Measurements from ENCODE around the gene ELL. TPM values are rescaled to one million over a fixed set of nuclear protein-coding genes. Genes with fewer than 3 reads are reported as not detected.

Gene ELL
- total and polyA plus RNA-seq, 2 donors (not counting 3 experiments of a cell fraction or from before 2014, with no cell fraction given), result 9.9 to 18.2 TPM

GRCh38 chr19:18476507-18477041, 45.3 kb downstream of the ELL start:
- POLR2A ChIA-PET, result no interaction called here
- TF ChIP-seq EZH2 (IDR thresholded peaks at IDR 0.05; ENCODE audit: borderline replicate concordance, low read depth, low read length, severe bottlenecking) (no peak), POLR2AphosphoS5 (IDR thresholded peaks at IDR 0.05; ENCODE audit: insufficient read depth, low read depth, low read length) (no peak), MAX (IDR thresholded peaks at IDR 0.05; ENCODE audit: insufficient read depth, insufficient read length) (no peak), JUN (IDR thresholded peaks at IDR 0.05; ENCODE audit: borderline replicate concordance, insufficient read depth, insufficient read length, low read depth) (no peak), GATA2 (IDR thresholded peaks at IDR 0.05; ENCODE audit: insufficient read depth, insufficient read length, low read depth, low read length) (no peak), CTCF (IDR thresholded peaks at IDR 0.05; ENCODE audit: extremely low read depth in 1 of 2, insufficient read depth in 1 of 2, low read depth in 1 of 2, low read length in 2 of 2) (no peak), POLR2A (IDR thresholded peaks at IDR 0.05; ENCODE audit: low read depth, low read length) (no peak), FOS (IDR thresholded peaks at IDR 0.05; ENCODE audit: borderline replicate concordance, insufficient read depth, low read length) (no peak), MYC (IDR thresholded peaks at IDR 0.05; ENCODE audit: low read depth, low read length) (no peak)
- Histone ChIP-seq H3K9me1 (replicated peaks; ENCODE audit: control insufficient read depth, extremely low read depth, insufficient read depth, low read length) (no peaks in the 10 kb centered on the region), H3K4me1 (ENCODE audit: control insufficient read depth, extremely low read depth, insufficient read depth, low read length) (peaks cover 19% of the 10 kb centered on the region), H3K4me3 (replicated peaks in 1 of 3; ENCODE audit: insufficient read depth in 1 of 3, low read depth in 1 of 3, low read length in 3 of 3) (no peak overlapping the region), H3K9me3 (replicated peaks; ENCODE audit: control insufficient read depth, insufficient read depth, low read length) (no peaks in the 10 kb centered on the region), H3K9ac (replicated peaks; ENCODE audit: extremely low read depth, insufficient read depth, low read length) (no peak overlapping the region), H2AFZ (ENCODE audit: low read depth, low read length) (no peak overlapping the region), H3K4me2 (ENCODE audit: insufficient read depth, low read length) (no peak overlapping the region), H3K36me3 (ENCODE audit: control insufficient read depth in 2 of 2, extremely low read depth in 1 of 2, insufficient read depth in 2 of 2, low read length in 2 of 2) (peaks cover 0 to 5% of the 10 kb centered on the region in 2 experiments), H3K79me2 (ENCODE audit: control insufficient read depth, insufficient read depth, low read length) (peaks cover 40% of the 10 kb centered on the region), H3K27me3 (ENCODE audit: control insufficient read depth in 2 of 2, insufficient read depth in 2 of 2, low read length in 2 of 2) (no peaks in the 10 kb centered on the region), H4K20me1 (replicated peaks; ENCODE audit: control insufficient read depth, extremely low read depth, insufficient read depth, low read length) (no peaks in the 10 kb centered on the region), H3K27ac (ENCODE audit: insufficient read depth, low read depth, low read length) (no peak overlapping the region)
- CTCF ChIA-PET, result interaction anchor here (0.9 kb wide), 1 partner anchor 44 kb away, joined by 3 read pairs; no protein-coding TSS in a partner anchor
- DNase-seq (ENCODE audit: low read depth, low spot score) (no peak), FAIRE-seq (no peak)
- no TSS peak for BruUV-seq (replicated peaks)
- intact Hi-C loops (cut with micrococcal nuclease), result no loop called here
- dilution Hi-C loops (cut with MboI; ENCODE audit: extremely low pct_ligation_motif_present, low sequenced_read_pairs), result no loop called here
